Esophagus muscularis mucosa (tissue), 3 donors: ENCODE data around the gene ZBTB22.

Source experiments
- CTCF ChIP-seq, 3 experiments: fragments of 200-600 bp in 2 of 3; fragments of 450-650 bp in 1 of 3; sonication (generic) in 2 of 3; IDR thresholded peaks; one replicate each; pipeline ENCODE4 v1.5.1; 2017 to 2019; ENCODE audit warnings: antibody characterized with exemption in 3 of 3, mild to moderate bottlenecking in 2 of 3, moderate library complexity in 1 of 3
- POLR2A ChIP-seq: fragments of 450-650 bp; IDR thresholded peaks from one replicate; pipeline ENCODE4 v1.6.1; 2017; ENCODE audit warnings: antibody characterized with exemption, moderate library complexity, mild to moderate bottlenecking, low read depth
- POLR2AphosphoS5 ChIP-seq, 2 donors: sonication (generic); formaldehyde crosslinking; IDR thresholded peaks; one replicate each; pipeline ENCODE4 v1.6.1; 2017; ENCODE audit warnings: antibody characterized with exemption in 2 of 2

DNA sequence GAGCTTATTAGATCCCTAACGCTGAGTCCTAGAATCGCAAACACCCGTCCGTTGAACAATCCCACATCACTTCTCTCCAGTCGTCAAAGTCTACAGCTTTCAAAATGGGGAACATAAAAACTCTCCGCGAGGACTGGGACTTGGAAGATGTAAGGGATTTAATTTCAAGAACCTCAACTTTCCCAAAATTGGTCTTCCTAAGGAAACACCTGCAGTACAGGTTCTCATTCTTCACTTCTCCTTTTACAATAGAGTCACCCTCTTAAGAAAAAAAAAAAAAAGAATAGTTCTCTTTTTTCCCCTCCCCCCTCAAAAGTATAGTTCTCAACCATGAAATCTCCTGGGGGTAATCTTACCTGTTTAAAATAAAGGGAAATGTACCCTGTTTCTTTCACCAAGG lies 6.6 kb upstream of the ZBTB22 start:
- no peak for TF ChIP-seq CTCF (IDR thresholded peaks at IDR 0.05)
- no peak for TF ChIP-seq POLR2A
- no peak for TF ChIP-seq POLR2AphosphoS5 (IDR thresholded peaks at IDR 0.05)
